ENCODE measurements around the gene ADSL. TPM values are rescaled to one million over a fixed set of nuclear protein-coding genes. Genes with fewer than 3 reads are reported as not detected.
"Not testable (repeated sequence)": the region's sequence is repeated elsewhere in the genome, so short reads cannot be mapped to it uniquely, and the experiment has no call there.

ADSL gene
- polyA plus RNA-seq, 2 donors, result 22.0 to 33.3 TPM

DNA sequence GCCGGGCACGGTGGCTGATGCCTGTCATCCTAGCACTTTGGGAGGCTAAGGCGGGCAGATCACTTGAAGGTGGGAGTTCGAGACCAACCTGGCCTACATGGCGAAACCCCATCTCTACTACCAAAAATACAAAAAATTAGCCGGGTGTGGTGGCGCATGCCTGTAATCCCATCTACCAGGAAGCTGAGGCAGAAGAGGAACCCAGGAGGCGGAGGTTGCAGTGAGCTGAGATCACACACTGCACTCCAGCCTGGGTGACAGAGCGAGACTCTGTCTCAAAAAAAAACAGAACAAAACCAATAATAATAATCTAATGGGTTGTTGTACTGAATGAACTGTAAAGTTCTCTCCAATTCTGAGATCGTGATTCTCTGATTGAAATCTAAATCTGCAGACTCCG, 32.1 kb downstream of the ADSL start:
- H3K27ac ChIP-seq (ENCODE audit: low read depth in 2 of 2, low read length in 1 of 2); H3K4me3 ChIP-seq (ENCODE audit: low read depth in 1 of 2, low read length in 2 of 2); H3K9me3 ChIP-seq (ENCODE audit: control insufficient read depth in 2 of 2, insufficient read depth in 1 of 2, low read depth in 1 of 2, low read length in 1 of 2); H3K4me1 ChIP-seq (ENCODE audit: control insufficient read depth in 2 of 2, insufficient read depth in 2 of 2, low read length in 1 of 2); H3K36me3 ChIP-seq (ENCODE audit: control insufficient read depth in 2 of 2, insufficient read depth in 2 of 2, low read length in 1 of 2); H3K27me3 ChIP-seq (ENCODE audit: control insufficient read depth in 1 of 2, insufficient read depth in 2 of 2, low read length in 2 of 2): not testable (repeated sequence)
- WGBS, 2 donors, result 94% methylated on average over 11 of the region's 11 CpGs

- Histone ChIP-seq H3K27me3 (ENCODE audit: control insufficient read depth in 1 of 2, insufficient read depth in 2 of 2, low read length in 2 of 2) (no peaks in the 10 kb centered on the region), H3K9me3 (ENCODE audit: control insufficient read depth in 2 of 2, insufficient read depth in 1 of 2, low read depth in 1 of 2, low read length in 1 of 2) (no peaks in the 10 kb centered on the region), H3K4me3 (ENCODE audit: low read depth in 1 of 2, low read length in 2 of 2) (no peak overlapping the region), H3K27ac (ENCODE audit: low read depth in 2 of 2, low read length in 1 of 2) (no peak overlapping the region), H3K36me3 (ENCODE audit: control insufficient read depth in 2 of 2, insufficient read depth in 2 of 2, low read length in 1 of 2) (no peaks in the 10 kb centered on the region), H3K4me1 (ENCODE audit: control insufficient read depth in 2 of 2, insufficient read depth in 2 of 2, low read length in 1 of 2) (no peaks in the 10 kb centered on the region)
- WGBS, 2 donors, result 93 to 97% methylated on average over 3 of the region's 3 CpGs
Observed at GRCh38 chr22:40381461-40381860, 35.2 kb downstream of the ADSL start.

DNA sequence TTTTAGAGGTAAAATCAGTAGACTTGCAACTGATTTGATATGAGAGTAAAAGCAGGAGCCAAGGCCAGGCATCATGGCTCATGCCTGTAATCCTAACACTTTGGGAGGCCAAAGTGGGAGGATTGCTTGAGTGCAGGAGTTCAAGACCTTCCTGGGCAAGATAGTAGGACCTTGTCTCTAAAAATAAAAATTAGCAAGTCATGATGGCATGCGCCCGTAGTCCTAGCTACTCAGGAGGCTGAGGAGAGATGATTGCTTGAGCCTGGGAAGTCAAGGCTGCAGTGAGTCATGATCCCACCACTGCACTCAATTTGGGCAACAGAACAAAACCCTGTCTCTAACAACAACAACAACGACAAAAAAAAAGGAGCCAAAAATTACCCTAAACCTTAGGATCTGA, 37.6 kb downstream of the ADSL start:
- Histone ChIP-seq H3K36me3 (ENCODE audit: control insufficient read depth in 2 of 2, insufficient read depth in 2 of 2, low read length in 1 of 2) (no peaks in the 10 kb centered on the region), H3K4me1 (ENCODE audit: control insufficient read depth in 2 of 2, insufficient read depth in 2 of 2, low read length in 1 of 2) (no peaks in the 10 kb centered on the region), H3K9me3 (ENCODE audit: control insufficient read depth in 2 of 2, insufficient read depth in 1 of 2, low read depth in 1 of 2, low read length in 1 of 2) (no peaks in the 10 kb centered on the region), H3K4me3 (ENCODE audit: low read depth in 1 of 2, low read length in 2 of 2) (no peak overlapping the region), H3K27me3 (ENCODE audit: control insufficient read depth in 1 of 2, insufficient read depth in 2 of 2, low read length in 2 of 2) (no peaks in the 10 kb centered on the region), H3K27ac (ENCODE audit: low read depth in 2 of 2, low read length in 1 of 2) (no peak overlapping the region)
- 86% methylated on average over 3 of the region's 3 CpGs for WGBS, 2 donors

GRCh38 chr22:40385036-40385782, 38.9 kb downstream of the ADSL start:
- H3K4me1 ChIP-seq (ENCODE audit: control insufficient read depth in 2 of 2, insufficient read depth in 2 of 2, low read length in 1 of 2), result no peaks in the 10 kb centered on the region
- H3K36me3 ChIP-seq (ENCODE audit: control insufficient read depth in 2 of 2, insufficient read depth in 2 of 2, low read length in 1 of 2), result peaks cover 0 to 2% of the 10 kb centered on the region in 2 donors
- no peaks in the 10 kb centered on the region for H3K27me3 ChIP-seq (ENCODE audit: control insufficient read depth in 1 of 2, insufficient read depth in 2 of 2, low read length in 2 of 2)
- H3K4me3 ChIP-seq (ENCODE audit: low read depth in 1 of 2, low read length in 2 of 2), result no peak overlapping the region
- H3K9me3 ChIP-seq (ENCODE audit: control insufficient read depth in 2 of 2, insufficient read depth in 1 of 2, low read depth in 1 of 2, low read length in 1 of 2), result no peaks in the 10 kb centered on the region
- H3K27ac ChIP-seq (ENCODE audit: low read depth in 2 of 2, low read length in 1 of 2), result peak overlapping the region; percentile 13 to 26
- 44 to 65% methylated on average over 10 of the region's 10 CpGs for WGBS, 2 donors

DNA sequence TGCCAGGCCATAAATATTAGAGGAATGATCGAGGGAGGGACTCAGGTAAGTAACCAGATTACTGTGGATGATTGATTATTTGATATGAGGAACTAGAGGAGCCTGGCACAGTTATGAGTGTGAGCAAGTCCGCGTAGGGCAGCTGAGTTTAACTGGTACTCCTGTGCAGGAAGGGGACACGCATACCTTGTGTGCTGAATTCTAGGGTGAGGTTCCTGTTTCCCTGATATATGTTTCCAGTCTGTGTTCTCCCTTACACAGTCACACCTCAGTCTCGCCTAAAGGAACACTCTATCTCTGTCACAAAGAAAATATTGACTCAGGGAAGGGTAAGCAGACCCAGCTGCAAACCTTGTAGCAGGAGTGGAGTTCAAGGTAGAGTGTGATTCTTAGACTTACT, 41.4 kb downstream of the ADSL start:
- Histone ChIP-seq H3K9me3 (ENCODE audit: control insufficient read depth in 2 of 2, insufficient read depth in 1 of 2, low read depth in 1 of 2, low read length in 1 of 2) (no peaks in the 10 kb centered on the region), H3K27ac (ENCODE audit: low read depth in 2 of 2, low read length in 1 of 2) (peak overlapping the region; percentile 19 to 22), H3K36me3 (ENCODE audit: control insufficient read depth in 2 of 2, insufficient read depth in 2 of 2, low read length in 1 of 2) (peaks cover 0 to 2% of the 10 kb centered on the region in 2 donors), H3K4me3 (ENCODE audit: low read depth in 1 of 2, low read length in 2 of 2) (no peak overlapping the region), H3K27me3 (ENCODE audit: control insufficient read depth in 1 of 2, insufficient read depth in 2 of 2, low read length in 2 of 2) (no peaks in the 10 kb centered on the region), H3K4me1 (ENCODE audit: control insufficient read depth in 2 of 2, insufficient read depth in 2 of 2, low read length in 1 of 2) (no peaks in the 10 kb centered on the region)
- WGBS, 2 donors, result 45 to 71% methylated on average over 5 of the region's 5 CpGs

DNA sequence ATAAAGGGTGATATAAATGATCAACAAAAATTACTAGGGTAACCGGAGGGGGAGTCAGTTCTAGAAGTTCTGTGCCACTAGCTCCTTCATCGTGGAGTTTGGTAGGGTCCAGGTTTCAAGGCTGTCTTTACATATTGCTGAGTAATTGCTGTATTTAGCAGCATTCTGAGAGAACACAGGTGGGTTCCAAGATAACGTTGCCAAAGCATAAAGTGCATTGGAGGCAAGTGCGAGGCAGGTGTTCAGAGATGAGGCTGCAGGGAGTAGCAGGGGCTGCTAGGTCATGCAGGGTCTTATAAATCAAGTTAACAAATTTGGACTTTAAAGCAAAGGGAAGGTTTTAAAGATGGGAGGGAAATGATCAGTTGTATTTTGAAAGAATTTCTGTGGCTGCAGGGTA, 41.9 kb downstream of the ADSL start:
- WGBS, 2 donors, result 52 to 76% methylated on average over 4 of the region's 4 CpGs
- Histone ChIP-seq H3K4me3 (ENCODE audit: low read depth in 1 of 2, low read length in 2 of 2) (no peak overlapping the region), H3K27me3 (ENCODE audit: control insufficient read depth in 1 of 2, insufficient read depth in 2 of 2, low read length in 2 of 2) (no peaks in the 10 kb centered on the region), H3K27ac (ENCODE audit: low read depth in 2 of 2, low read length in 1 of 2) (peak overlapping the region in 1 of 2 donors; percentile 22), H3K4me1 (ENCODE audit: control insufficient read depth in 2 of 2, insufficient read depth in 2 of 2, low read length in 1 of 2) (no peaks in the 10 kb centered on the region), H3K9me3 (ENCODE audit: control insufficient read depth in 2 of 2, insufficient read depth in 1 of 2, low read depth in 1 of 2, low read length in 1 of 2) (no peaks in the 10 kb centered on the region), H3K36me3 (ENCODE audit: control insufficient read depth in 2 of 2, insufficient read depth in 2 of 2, low read length in 1 of 2) (peaks cover 0 to 2% of the 10 kb centered on the region in 2 donors)

- no peaks in the 10 kb centered on the region for H3K4me1 ChIP-seq (ENCODE audit: control insufficient read depth in 2 of 2, insufficient read depth in 2 of 2, low read length in 1 of 2)
- no peaks in the 10 kb centered on the region for H3K9me3 ChIP-seq (ENCODE audit: control insufficient read depth in 2 of 2, insufficient read depth in 1 of 2, low read depth in 1 of 2, low read length in 1 of 2)
- H3K36me3 ChIP-seq (ENCODE audit: control insufficient read depth in 2 of 2, insufficient read depth in 2 of 2, low read length in 1 of 2), result peaks cover 0 to 2% of the 10 kb centered on the region in 2 donors
- H3K27ac ChIP-seq (ENCODE audit: low read depth in 2 of 2, low read length in 1 of 2), result no peak overlapping the region
- no peaks in the 10 kb centered on the region for H3K27me3 ChIP-seq (ENCODE audit: control insufficient read depth in 1 of 2, insufficient read depth in 2 of 2, low read length in 2 of 2)
- 79 to 80% methylated on average over 2 of the region's 2 CpGs for WGBS, 2 donors
- no peak overlapping the region for H3K4me3 ChIP-seq (ENCODE audit: low read depth in 1 of 2, low read length in 2 of 2)
Observed at GRCh38 chr22:40391417-40391816, 45.1 kb downstream of the ADSL start.

GRCh38 chr22:40392618-40393017, 46.3 kb downstream of the ADSL start:
- H3K36me3 ChIP-seq (ENCODE audit: control insufficient read depth in 2 of 2, insufficient read depth in 2 of 2, low read length in 1 of 2), result peaks cover 0 to 2% of the 10 kb centered on the region in 2 donors
- 85 to 86% methylated on average over 2 of the region's 2 CpGs for WGBS, 2 donors
- no peak overlapping the region for H3K4me3 ChIP-seq (ENCODE audit: low read depth in 1 of 2, low read length in 2 of 2)
- H3K27me3 ChIP-seq (ENCODE audit: control insufficient read depth in 1 of 2, insufficient read depth in 2 of 2, low read length in 2 of 2), result no peaks in the 10 kb centered on the region
- no peaks in the 10 kb centered on the region for H3K9me3 ChIP-seq (ENCODE audit: control insufficient read depth in 2 of 2, insufficient read depth in 1 of 2, low read depth in 1 of 2, low read length in 1 of 2)
- peaks cover 0 to 4% of the 10 kb centered on the region in 2 donors for H3K4me1 ChIP-seq (ENCODE audit: control insufficient read depth in 2 of 2, insufficient read depth in 2 of 2, low read length in 1 of 2)
- no peak overlapping the region for H3K27ac ChIP-seq (ENCODE audit: low read depth in 2 of 2, low read length in 1 of 2)

DNA sequence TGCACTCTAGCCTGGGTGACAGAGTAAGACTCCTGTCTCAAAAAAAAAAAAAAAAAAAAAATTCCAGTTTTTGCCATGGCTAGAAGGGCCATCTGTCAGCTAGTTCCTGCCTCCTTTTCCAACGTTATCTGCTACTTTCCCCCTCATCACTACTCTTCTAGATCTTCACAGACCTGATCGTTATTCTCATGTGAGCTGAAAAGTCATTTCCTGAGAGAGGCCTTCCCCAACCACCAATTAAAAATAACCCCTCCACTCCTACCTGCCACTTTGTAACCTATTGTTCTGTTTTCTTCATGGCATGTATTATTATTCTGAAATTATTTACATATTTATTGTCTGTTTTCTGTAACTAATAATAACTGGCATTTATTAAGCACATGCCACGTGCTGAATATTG, 48.3 kb downstream of the ADSL start:
- peaks cover 0 to 9% of the 10 kb centered on the region in 2 donors for H3K4me1 ChIP-seq (ENCODE audit: control insufficient read depth in 2 of 2, insufficient read depth in 2 of 2, low read length in 1 of 2)
- H3K9me3 ChIP-seq (ENCODE audit: control insufficient read depth in 2 of 2, insufficient read depth in 1 of 2, low read depth in 1 of 2, low read length in 1 of 2), result no peaks in the 10 kb centered on the region
- no peaks in the 10 kb centered on the region for H3K36me3 ChIP-seq (ENCODE audit: control insufficient read depth in 2 of 2, insufficient read depth in 2 of 2, low read length in 1 of 2)
- no peak overlapping the region for H3K4me3 ChIP-seq (ENCODE audit: low read depth in 1 of 2, low read length in 2 of 2)
- WGBS, 2 donors, result 65 to 67% methylated on average over 3 of the region's 3 CpGs
- no peak overlapping the region for H3K27ac ChIP-seq (ENCODE audit: low read depth in 2 of 2, low read length in 1 of 2)
- no peaks in the 10 kb centered on the region for H3K27me3 ChIP-seq (ENCODE audit: control insufficient read depth in 1 of 2, insufficient read depth in 2 of 2, low read length in 2 of 2)

- WGBS, 2 donors, result 93 to 94% methylated on average over 7 of the region's 7 CpGs
- Histone ChIP-seq H3K36me3 (ENCODE audit: control insufficient read depth in 2 of 2, insufficient read depth in 2 of 2, low read length in 1 of 2) (peaks cover 0 to under 1% of the 10 kb centered on the region in 2 donors), H3K27me3 (ENCODE audit: control insufficient read depth in 1 of 2, insufficient read depth in 2 of 2, low read length in 2 of 2) (no peaks in the 10 kb centered on the region), H3K4me3 (ENCODE audit: low read depth in 1 of 2, low read length in 2 of 2) (no peak overlapping the region), H3K9me3 (ENCODE audit: control insufficient read depth in 2 of 2, insufficient read depth in 1 of 2, low read depth in 1 of 2, low read length in 1 of 2) (no peaks in the 10 kb centered on the region), H3K4me1 (ENCODE audit: control insufficient read depth in 2 of 2, insufficient read depth in 2 of 2, low read length in 1 of 2) (peaks cover 0 to 9% of the 10 kb centered on the region in 2 donors), H3K27ac (ENCODE audit: low read depth in 2 of 2, low read length in 1 of 2) (no peak overlapping the region)
Observed at GRCh38 chr22:40395607-40396006, 49.3 kb downstream of the ADSL start.
